ENCODE data around the gene MRPL58.

DNA sequence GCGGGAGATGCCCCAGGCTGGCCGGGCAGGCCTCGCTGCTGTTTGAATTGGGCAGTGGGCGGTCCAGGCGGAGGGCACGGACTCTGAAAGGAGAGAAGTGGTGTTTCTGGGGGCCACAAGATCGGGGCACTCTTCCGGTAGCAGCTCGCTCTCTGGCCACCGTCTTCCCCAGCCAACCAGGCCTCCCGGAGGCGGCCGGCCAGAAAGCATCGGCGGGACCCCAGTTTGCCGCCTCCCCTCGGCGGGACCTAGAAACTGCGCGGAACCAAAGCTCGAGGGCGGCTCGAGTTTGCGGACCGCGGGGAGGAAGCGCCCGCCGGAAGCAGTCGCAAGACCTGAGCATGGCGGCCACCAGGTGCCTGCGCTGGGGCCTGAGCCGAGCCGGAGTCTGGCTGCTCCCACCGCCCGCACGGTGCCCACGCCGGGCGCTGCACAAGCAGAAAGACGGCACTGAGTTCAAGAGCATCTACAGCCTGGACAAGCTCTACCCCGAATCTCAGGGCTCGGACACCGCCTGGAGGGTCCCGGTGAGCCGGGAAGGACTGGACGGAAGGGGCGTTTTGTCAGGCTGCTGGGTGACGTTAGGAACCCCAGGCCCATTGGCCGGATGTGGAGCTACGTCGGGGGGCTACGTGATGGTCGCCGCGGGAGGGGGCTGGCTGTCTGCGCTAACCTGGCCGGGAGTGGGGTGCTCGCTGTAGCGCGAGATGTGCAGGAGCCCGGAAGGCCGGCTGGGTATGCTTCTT, at the start of gene MRPL58:
- TF ChIP-seq, protein P1, sequence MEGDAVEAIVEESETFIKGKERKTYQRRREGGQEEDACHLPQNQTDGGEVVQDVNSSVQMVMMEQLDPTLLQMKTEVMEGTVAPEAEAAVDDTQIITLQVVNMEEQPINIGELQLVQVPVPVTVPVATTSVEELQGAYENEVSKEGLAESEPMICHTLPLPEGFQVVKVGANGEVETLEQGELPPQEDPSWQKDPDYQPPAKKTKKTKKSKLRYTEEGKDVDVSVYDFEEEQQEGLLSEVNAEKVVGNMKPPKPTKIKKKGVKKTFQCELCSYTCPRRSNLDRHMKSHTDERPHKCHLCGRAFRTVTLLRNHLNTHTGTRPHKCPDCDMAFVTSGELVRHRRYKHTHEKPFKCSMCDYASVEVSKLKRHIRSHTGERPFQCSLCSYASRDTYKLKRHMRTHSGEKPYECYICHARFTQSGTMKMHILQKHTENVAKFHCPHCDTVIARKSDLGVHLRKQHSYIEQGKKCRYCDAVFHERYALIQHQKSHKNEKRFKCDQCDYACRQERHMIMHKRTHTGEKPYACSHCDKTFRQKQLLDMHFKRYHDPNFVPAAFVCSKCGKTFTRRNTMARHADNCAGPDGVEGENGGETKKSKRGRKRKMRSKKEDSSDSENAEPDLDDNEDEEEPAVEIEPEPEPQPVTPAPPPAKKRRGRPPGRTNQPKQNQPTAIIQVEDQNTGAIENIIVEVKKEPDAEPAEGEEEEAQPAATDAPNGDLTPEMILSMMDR (IDR thresholded peaks at IDR 0.05) = peak; percentile 35 to 79 (median 63)
- peak in 1 of 2 donors; percentile 45 for TF ChIP-seq POLR2A (IDR thresholded peaks at IDR 0.05)
